ENCODE data around the gene GAL3ST2.

DNA sequence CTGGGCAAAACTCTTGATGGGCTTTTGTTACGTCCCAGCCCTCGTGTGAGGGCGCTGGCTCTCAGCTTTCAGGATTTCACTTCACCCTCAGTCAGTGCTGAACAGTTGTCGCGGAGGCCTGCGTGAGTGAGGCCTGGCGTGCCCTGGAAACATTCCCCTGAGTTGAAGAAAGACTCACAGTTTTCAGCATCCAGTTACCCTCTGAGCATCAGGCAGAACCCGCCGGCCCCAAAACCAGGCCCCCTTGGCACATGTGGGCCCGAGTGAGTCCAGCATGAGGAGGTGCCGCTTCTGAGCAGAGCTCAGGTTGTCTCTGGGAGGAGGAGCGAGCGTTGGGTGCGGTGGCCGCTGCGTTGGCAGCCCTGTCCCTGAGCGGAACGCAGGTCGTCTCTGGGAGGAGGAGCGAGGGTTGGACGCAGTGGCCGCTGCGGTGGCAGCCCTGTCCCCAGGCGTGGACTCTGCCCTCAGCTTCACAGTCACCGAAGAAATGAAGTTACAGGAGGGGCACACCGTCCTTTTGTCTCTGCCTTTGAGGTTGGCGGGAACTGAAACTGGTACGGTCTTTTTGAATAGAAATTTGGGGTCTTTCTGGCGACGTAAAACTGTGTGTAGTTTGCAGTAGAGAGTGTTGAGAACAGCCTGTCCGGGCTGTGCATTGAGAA is 32.2 kb downstream of the GAL3ST2 start, which contains the start of gene NEU4:
- TF ChIP-seq, protein P1, sequence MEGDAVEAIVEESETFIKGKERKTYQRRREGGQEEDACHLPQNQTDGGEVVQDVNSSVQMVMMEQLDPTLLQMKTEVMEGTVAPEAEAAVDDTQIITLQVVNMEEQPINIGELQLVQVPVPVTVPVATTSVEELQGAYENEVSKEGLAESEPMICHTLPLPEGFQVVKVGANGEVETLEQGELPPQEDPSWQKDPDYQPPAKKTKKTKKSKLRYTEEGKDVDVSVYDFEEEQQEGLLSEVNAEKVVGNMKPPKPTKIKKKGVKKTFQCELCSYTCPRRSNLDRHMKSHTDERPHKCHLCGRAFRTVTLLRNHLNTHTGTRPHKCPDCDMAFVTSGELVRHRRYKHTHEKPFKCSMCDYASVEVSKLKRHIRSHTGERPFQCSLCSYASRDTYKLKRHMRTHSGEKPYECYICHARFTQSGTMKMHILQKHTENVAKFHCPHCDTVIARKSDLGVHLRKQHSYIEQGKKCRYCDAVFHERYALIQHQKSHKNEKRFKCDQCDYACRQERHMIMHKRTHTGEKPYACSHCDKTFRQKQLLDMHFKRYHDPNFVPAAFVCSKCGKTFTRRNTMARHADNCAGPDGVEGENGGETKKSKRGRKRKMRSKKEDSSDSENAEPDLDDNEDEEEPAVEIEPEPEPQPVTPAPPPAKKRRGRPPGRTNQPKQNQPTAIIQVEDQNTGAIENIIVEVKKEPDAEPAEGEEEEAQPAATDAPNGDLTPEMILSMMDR (IDR thresholded peaks at IDR 0.05; ENCODE audit: low read length): no peak
- TF ChIP-seq EZH2 (optimal IDR thresholded peaks at IDR 0.05; ENCODE audit: low read depth, low read length): no peak
